ENCODE data around the gene SRGAP2C.
"Not testable (repeated sequence)": the region's sequence is repeated elsewhere in the genome, so short reads cannot be mapped to it uniquely, and the experiment has no call there.

DNA sequence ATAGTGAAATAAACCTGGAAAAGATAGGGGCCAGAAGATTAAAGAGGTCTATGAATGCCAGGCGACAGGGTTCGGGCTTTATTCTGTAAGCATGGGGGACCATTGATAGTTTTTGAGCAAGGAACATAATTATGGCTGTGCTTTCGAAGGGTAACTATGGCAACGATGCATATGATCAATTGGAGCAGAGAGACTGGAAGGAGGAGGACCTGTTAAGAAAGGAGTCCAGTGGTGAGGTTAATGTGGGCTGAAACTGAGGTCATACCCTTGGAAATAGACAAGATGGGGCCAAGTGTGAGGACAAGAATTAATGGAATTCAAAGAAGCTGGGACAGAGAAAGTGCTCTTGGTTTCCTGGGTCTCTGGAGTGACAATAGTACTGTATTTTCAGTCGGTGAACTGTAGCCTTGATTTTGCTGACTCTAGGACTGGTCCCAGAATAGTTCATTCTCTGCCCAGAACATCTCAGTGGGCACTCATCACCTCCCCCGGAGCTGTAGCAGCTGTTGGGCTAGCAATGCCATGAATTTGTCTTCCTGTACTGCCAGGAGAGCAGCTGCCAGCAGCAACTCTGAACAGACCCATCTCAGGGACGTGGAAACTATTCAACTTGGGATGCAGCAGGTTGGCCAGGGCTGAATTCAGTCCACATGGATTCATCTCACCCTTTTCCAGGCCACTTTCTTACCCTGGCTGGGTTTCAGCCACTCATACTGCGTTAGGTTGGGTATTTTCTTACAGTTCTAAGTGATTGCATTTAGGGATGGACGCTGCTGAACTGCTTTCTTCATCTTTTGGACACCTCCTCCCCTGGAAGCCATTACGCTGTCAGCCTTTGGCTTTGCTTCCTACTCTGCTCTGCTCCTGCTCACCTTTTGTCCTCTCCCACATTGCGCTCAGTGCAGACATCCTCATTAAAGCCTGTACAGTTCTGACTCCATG lies 108.8 kb downstream of the SRGAP2C start:
- not testable (repeated sequence) for TF ChIP-seq EZH2 (IDR thresholded peaks at IDR 0.05; ENCODE audit: low read length)
- TF ChIP-seq, protein P1, sequence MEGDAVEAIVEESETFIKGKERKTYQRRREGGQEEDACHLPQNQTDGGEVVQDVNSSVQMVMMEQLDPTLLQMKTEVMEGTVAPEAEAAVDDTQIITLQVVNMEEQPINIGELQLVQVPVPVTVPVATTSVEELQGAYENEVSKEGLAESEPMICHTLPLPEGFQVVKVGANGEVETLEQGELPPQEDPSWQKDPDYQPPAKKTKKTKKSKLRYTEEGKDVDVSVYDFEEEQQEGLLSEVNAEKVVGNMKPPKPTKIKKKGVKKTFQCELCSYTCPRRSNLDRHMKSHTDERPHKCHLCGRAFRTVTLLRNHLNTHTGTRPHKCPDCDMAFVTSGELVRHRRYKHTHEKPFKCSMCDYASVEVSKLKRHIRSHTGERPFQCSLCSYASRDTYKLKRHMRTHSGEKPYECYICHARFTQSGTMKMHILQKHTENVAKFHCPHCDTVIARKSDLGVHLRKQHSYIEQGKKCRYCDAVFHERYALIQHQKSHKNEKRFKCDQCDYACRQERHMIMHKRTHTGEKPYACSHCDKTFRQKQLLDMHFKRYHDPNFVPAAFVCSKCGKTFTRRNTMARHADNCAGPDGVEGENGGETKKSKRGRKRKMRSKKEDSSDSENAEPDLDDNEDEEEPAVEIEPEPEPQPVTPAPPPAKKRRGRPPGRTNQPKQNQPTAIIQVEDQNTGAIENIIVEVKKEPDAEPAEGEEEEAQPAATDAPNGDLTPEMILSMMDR (optimal IDR thresholded peaks at IDR 0.05 in 1 of 3, IDR thresholded peaks at IDR 0.05 in 1 of 3, conservative IDR thresholded peaks at IDR 0.05 in 1 of 3; ENCODE audit: extremely low read depth in 1 of 3, insufficient read depth in 2 of 3, low read length in 3 of 3), result not testable (repeated sequence)
